Fibroblast of lung (primary cell): ENCODE data around the gene GAL3ST2.

ENCODE experiments used
- CTCF ChIP-seq, 2 donors: IDR thresholded peaks in 1 of 2; conservative IDR thresholded peaks in 1 of 2; 1 replicate in 1 of 2; 2 replicates in 1 of 2; pipeline ENCODE4 v1.5.1; 2011 to 2012; ENCODE audit warnings: low read length in 2 of 2, control low read depth in 1 of 2, inconsistent platforms in 1 of 2, low read depth in 1 of 2, mild to moderate bottlenecking in 1 of 2
- EZH2 ChIP-seq: IDR thresholded peaks from 2 replicates; pipeline ENCODE4 v1.5.1; 2012; ENCODE audit warnings: low read length, control low read depth, mild to moderate bottlenecking; ENCODE audit errors: missing control alignments

- TF ChIP-seq CTCF (conservative IDR thresholded peaks at IDR 0.05 in 1 of 2, IDR thresholded peaks at IDR 0.05 in 1 of 2; ENCODE audit: low read depth in 1 of 2, low read length in 2 of 2) (no peak), EZH2 (no peak)
Measured at GRCh38 chr2:241843321-241844065, 66.9 kb downstream of the GAL3ST2 start.
